Fibroblast of lung (primary cell): Measurements from ENCODE around the gene LSAMP.

Experiments used
- EZH2 ChIP-seq: IDR thresholded peaks from 2 replicates; pipeline ENCODE4 v1.5.1; 2012; ENCODE audit warnings: low read length, control low read depth, mild to moderate bottlenecking; ENCODE audit errors: missing control alignments
- TF ChIP-seq, protein P1 (sequence below), 2 donors: IDR thresholded peaks in 1 of 2; conservative IDR thresholded peaks in 1 of 2; 1 replicate in 1 of 2; 2 replicates in 1 of 2; pipeline ENCODE4 v1.5.1; 2011 to 2012; ENCODE audit warnings: low read length in 2 of 2, control low read depth in 1 of 2, inconsistent platforms in 1 of 2, low read depth in 1 of 2, mild to moderate bottlenecking in 1 of 2

DNA sequence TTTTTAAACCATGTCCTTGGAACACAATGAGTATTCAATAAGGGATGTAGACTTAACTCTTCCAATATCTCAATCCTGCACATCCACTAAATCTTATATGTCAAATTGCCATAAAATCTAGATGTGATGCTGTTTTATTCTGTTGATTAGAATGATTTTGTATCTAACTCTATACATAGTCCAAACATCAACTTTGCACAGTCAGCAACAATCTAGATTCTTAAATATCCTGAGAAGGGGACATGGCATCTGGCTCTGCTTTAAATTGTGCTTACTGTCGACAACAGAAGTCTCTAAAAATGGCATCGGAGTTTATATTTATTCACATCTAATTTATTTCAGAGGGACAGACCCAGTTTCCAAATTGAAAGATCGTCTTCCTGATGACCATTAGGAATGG, 545.8 kb downstream of the LSAMP start:
- TF ChIP-seq, protein P1, sequence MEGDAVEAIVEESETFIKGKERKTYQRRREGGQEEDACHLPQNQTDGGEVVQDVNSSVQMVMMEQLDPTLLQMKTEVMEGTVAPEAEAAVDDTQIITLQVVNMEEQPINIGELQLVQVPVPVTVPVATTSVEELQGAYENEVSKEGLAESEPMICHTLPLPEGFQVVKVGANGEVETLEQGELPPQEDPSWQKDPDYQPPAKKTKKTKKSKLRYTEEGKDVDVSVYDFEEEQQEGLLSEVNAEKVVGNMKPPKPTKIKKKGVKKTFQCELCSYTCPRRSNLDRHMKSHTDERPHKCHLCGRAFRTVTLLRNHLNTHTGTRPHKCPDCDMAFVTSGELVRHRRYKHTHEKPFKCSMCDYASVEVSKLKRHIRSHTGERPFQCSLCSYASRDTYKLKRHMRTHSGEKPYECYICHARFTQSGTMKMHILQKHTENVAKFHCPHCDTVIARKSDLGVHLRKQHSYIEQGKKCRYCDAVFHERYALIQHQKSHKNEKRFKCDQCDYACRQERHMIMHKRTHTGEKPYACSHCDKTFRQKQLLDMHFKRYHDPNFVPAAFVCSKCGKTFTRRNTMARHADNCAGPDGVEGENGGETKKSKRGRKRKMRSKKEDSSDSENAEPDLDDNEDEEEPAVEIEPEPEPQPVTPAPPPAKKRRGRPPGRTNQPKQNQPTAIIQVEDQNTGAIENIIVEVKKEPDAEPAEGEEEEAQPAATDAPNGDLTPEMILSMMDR (conservative IDR thresholded peaks at IDR 0.05 in 1 of 2, IDR thresholded peaks at IDR 0.05 in 1 of 2; ENCODE audit: low read depth in 1 of 2, low read length in 2 of 2): no peak
- TF ChIP-seq EZH2: no peak
